Left kidney (tissue), 8 donors: Measurements from ENCODE around the gene MSL1. TPM values are rescaled to one million over a fixed set of nuclear protein-coding genes. Genes with fewer than 3 reads are reported as not detected.

Source experiments
- DNase-seq: peaks from one replicate; pipeline ENCODE4 v3.0.0-alpha.2; 2013
- long read RNA-seq, 8 donors: transcript quantifications; one replicate each; lab custom pipeline, GENCODE V29; 2026
- polyA plus RNA-seq: library from polyadenylated mRNA; unstranded; fragments of 120-200 nt; gene quantifications from one replicate; pipeline ENCODE4 v1.2.1, GENCODE V29; 2013; ENCODE audit not compliant: insufficient read length

The MSL1 gene, protein sequence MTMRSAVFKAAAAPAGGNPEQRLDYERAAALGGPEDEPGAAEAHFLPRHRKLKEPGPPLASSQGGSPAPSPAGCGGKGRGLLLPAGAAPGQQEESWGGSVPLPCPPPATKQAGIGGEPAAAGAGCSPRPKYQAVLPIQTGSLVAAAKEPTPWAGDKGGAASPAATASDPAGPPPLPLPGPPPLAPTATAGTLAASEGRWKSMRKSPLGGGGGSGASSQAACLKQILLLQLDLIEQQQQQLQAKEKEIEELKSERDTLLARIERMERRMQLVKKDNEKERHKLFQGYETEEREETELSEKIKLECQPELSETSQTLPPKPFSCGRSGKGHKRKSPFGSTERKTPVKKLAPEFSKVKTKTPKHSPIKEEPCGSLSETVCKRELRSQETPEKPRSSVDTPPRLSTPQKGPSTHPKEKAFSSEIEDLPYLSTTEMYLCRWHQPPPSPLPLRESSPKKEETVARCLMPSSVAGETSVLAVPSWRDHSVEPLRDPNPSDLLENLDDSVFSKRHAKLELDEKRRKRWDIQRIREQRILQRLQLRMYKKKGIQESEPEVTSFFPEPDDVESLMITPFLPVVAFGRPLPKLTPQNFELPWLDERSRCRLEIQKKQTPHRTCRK
- 197 TPM for polyA plus RNA-seq
- long read RNA-seq, donor 1, full-length matches to known transcripts: 28 of 34 reads
- long read RNA-seq, donor 1, partial matches to known transcripts: 6 of 34 reads
- long read RNA-seq, donor 1, other reads (novel, unspliced or antisense): 0 of 34 reads
- long read RNA-seq, donor 2, transcript MSL1-203 (3 exons, 2,081 nt): major isoform, 11 of 21 reads
- long read RNA-seq, donor 2, partial matches to known transcripts: 6 of 21 reads
- long read RNA-seq, donor 2, other reads (novel, unspliced or antisense): 0 of 21 reads
- long read RNA-seq, donor 3, transcript MSL1-203 (3 exons, 2,081 nt): major isoform, 14 of 17 reads
- long read RNA-seq, donor 3, partial matches to known transcripts: 0 of 17 reads
- long read RNA-seq, donor 3, other reads (novel, unspliced or antisense): 0 of 17 reads
- long read RNA-seq, donor 4, partial matches to known transcripts: 0 of 3 reads
- long read RNA-seq, donor 4, other reads (novel, unspliced or antisense): 0 of 3 reads
- long read RNA-seq, donor 5, full-length matches to known transcripts: 30 of 35 reads
- long read RNA-seq, donor 5, partial matches to known transcripts: 5 of 35 reads
- long read RNA-seq, donor 5, other reads (novel, unspliced or antisense): 0 of 35 reads
- long read RNA-seq, donor 6, full-length matches to known transcripts: 22 of 34 reads
- long read RNA-seq, donor 6, partial matches to known transcripts: 12 of 34 reads
- long read RNA-seq, donor 6, other reads (novel, unspliced or antisense): 0 of 34 reads
- long read RNA-seq, donor 7, full-length matches to known transcripts: 36 of 36 reads
- long read RNA-seq, donor 7, partial matches to known transcripts: 0 of 36 reads
- long read RNA-seq, donor 7, other reads (novel, unspliced or antisense): 0 of 36 reads
- long read RNA-seq, donor 8, transcript MSL1-203 (3 exons, 2,081 nt): major isoform, 9 of 11 reads
- long read RNA-seq, donor 8, partial matches to known transcripts: 0 of 11 reads
- long read RNA-seq, donor 8, other reads (novel, unspliced or antisense): 0 of 11 reads

DNA sequence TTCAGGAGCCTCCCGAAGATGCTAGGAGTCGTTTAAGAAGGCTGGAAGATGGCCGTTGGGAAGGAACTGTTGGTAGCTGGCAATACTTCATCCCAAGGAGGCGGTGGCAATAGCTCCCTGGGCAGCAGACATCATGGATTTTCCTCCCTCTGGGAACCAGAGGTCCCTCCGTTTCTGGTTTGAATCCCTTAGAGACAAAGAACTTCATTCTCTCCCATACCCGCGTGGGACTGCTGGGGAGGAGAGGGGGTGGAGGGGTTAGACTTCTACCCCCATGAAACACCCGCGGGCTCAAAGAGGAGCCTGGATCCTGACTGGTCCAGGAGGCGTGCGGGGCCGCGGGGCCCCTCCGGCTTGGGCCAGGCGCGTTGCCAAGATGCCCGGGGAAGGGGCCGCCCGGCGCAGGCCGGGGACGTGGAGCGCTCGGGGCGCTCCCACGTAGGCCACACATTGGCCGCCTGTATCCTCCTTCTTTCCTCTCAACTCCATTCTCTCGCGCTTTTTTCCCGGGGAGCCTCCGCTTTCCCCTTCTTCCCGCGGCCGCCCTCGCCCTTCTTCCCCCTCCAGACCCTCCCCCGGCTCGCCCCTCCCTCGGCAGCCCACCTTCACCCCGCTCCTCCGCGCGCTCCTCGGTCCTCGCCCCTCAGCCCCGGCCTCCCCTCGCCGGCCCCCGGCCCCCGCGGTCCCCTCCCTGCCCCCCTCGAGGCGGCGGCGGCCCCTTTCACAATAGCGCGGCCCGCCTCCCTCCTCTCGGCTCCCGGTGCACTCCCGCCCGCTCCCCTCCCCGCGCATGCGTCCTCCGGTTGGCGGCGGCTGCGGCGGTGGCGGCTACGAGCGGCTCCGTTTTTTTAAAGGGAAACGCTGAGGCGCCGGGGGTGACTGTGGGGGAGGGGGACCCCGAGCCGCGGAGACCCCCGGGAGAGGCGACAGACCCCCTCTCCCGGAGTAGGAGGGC lies at the start of gene MSL1:
MSL1 (plus strand) TSS at position 791 of the 955 bp plus-strand sequence. CDS start 642 bp downstream, outside the sequence.
- DNase-seq: peak; percentile 87

DNA sequence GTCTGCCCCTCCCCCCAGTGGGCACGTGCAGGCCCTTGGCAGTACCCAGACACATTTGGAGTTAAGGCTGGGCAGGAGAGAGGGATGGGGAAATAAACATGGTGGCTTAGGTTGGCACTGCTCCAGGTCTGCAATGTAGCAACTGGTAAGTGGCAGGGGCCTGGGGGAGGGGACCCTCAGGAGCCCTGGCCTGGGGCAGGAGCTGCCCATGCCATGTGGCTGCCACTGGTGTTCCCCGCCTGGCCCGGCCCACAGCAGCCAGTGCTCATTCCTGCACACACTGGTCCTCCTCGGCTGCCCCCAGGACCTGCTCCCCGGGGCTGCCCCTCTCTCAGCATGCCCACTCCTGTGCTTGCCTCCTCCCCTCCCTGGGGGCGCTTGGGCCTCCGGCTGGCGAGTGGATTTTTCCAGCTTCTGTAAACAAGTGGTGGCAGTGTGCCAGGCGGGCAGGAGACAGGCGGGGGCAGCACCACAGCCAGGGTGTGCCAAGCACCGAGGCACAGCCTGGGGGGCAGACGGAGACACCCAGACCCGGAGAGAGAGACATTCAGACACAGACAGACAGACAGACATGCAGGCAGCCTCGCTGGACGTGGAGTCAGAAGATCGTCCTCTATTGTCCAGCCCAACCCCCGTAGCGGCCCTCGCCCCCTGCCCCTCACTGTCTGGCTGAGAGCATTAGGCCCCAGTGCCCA lies 49.6 kb upstream of the MSL1 start:
- peak; percentile 34 for DNase-seq

DNA sequence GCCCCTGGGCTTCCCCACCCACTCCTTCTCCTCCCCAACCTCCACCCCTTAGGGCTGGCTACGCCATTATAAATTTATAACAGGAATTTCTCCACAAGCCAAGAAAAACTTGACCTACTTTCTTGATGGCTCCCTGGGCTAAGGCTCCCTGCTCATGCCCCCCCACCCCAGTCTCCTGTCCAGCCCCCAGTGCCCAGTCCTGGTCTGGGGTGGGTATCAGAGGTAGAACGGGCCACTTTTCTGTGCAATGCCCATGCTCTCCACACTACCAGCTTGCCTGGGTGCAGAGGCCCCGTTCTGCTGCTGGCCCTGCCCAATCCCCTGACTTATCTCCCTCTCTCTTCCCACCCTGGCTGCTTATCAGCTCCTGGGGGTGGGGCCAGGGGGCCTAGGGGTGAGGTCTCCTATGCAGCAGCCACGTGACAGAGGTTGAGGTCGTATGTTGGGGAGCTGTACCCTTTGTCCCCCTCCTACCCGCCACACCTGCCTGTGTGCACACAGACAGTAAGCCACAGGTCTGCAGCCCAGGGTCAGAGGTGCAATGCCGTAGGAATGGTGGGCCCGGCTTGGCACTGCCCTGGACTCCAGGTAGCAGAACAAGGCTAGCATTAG lies 48.9 kb upstream of the MSL1 start:
- DNase-seq: no peak

DNA sequence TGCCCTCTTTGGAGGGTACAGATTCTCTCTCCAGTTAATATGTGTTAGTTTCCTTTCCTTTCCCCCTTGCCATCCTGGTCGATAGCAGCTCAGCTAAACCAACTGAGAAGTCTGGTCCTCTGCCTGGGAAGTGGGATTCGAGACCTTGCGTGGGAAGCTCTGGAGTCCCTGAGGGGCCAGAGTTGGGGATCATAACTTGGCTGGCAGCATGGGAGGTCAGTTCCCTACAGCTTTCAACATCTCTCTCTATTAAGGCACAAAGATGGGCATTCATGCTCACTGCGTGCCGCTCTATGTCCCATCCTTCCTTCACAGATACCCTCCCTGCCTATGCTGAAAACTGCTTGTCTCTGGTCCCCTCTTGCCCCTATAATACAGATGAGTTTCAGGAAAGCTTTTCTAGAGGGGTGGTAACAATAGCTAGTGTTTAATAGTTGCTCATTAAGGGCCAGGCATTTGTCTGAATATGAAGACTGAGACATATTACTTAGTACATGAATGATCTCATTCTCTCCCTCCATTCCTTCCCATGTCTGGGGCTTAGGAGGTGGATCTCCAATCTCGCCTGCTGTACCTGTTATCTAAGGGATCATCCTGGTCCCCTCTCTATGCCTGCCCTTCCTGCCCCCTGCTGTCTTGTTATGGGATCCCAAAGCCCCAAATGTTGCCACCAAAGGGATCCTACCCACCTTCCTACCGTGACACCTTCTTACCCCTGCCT lies 48.2 kb upstream of the MSL1 start:
- DNase-seq: no peak

DNA sequence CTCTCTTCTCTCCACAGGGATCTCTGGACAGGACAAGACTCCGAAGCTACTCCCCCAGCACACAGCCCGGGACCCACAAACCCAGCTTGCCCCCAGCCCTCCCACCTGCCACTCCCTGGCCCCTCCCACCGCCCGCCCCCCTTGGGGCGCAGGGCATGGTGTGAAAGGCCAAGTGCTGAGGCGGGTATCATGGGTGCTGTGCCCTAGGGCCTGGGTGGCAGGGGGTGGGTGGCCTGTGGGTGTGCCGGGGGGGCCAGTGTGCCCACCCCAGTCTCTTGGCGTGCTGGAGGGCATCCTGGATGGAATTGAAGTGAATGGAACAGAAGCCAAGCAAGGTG lies 47.6 kb upstream of the MSL1 start:
- no peak for DNase-seq

GRCh38 chr17:40074871-40075200 lies 46.9 kb upstream of the MSL1 start:
- DNase-seq: no peak

GRCh38 chr17:40075201-40075941 lies 46.4 kb upstream of the MSL1 start:
- peak; percentile 66 for DNase-seq

DNA sequence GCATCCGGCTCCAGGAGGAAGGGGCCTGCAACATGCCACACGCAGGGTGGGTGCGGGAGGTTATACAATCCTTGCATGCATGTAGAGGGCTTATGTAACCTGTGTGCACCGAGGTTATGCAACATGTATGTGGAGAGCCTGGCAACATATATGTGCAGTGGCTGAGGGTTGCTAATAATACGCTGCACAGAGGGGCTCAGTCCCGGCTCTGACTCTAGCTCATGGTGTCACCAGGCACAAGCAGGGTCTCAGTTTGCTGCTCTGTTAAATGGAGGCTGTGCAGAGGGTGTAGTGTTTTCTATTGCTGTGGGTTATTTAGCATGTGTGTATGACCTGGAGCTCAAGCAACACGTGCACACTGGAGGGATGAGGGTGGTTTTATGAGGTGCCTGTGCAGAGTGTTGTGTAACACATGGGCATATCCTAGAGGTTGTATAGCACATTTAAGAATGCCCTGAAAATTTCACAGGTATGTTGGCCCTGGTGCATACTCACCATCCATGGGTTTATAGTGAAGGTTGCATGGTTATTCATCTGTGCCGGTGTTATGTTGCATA lies 45.8 kb upstream of the MSL1 start:
- no peak for DNase-seq

DNA sequence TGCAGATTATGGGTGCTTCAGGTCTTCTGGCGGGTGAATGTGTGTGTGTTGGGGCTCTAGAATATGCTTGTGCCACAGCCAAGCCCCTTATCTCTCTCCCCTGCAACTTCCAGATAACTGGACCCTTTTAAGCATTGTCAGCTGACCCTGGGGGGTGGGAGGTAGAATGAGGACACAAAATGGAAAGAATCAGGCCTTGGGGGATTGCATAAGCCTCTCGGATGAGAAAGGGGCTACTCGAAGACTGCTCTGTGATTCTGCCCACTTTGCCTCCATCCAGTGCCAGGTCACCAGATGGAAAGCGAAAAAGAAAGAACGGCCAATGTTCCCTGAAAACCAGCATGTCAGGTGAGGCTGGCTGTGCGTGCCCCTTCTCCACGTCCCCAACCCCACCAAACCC lies 45.2 kb upstream of the MSL1 start:
- no peak for DNase-seq

- DNase-seq: no peak
These were observed 42.2 kb upstream of the MSL1 start for GRCh38 chr17:40079545-40079944.

- DNase-seq: no peak
These were observed 37.3 kb upstream of the MSL1 start for GRCh38 chr17:40084477-40084876.

DNA sequence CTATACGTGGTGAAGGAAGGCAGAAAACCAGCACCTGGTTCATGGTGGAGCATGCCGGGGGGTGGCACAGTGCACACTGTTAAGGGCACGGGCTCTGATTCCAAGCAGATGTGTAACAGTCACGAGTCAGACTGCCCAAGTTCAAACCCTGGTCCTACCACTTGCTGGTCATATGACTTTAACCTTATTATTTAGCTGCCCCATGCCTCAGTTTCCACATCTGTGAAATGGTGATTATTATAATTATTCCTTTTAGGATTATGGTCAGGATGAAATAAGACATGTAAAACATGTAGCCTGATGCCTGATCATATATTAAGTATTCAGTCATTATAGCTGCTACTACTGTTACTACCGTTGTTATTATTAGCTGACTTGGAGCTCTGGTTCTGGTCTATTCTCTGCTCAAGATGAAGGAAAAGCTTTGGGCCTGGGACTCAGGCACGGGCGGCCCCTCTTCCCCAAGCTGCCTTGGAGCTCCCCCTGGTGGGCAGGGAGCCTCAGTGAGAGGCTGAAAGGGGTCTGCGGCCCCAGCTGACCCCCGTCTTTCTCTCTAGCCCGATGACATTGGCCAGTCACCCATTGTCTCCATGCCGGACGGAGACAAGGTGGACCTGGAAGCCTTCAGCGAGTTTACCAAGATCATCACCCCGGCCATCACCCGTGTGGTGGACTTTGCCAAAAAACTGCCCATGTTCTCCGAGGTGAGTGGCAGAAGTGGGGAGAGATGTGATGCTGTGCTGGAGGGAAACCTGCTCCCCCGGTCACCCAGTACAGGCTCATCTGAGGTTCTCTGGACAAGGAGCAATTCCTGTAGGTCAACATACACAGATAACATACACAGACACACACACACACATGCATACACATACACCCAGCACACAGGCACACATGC lies 35.4 kb upstream of the MSL1 start:
- DNase-seq: no peak

GRCh38 chr17:40087049-40087794 lies 34.5 kb upstream of the MSL1 start:
- DNase-seq: no peak

GRCh38 chr17:40087903-40088718 lies 33.7 kb upstream of the MSL1 start:
- DNase-seq: no peak
